GM18867 (cell line): Measurements from ENCODE around the gene ZNFX1.
"Not testable (repeated sequence)": the region's sequence is repeated elsewhere in the genome, so short reads cannot be mapped to it uniquely, and the experiment has no call there.

ENCODE experiments used
- ATAC-seq: cut with Tn5 transposase; IDR thresholded peaks from one replicate; pipeline ENCODE4 v1.9.1; 2021; ENCODE audit warnings: mild to moderate bottlenecking, moderate library complexity; ENCODE audit not compliant: unreplicated experiment

The ZNFX1 gene

DNA sequence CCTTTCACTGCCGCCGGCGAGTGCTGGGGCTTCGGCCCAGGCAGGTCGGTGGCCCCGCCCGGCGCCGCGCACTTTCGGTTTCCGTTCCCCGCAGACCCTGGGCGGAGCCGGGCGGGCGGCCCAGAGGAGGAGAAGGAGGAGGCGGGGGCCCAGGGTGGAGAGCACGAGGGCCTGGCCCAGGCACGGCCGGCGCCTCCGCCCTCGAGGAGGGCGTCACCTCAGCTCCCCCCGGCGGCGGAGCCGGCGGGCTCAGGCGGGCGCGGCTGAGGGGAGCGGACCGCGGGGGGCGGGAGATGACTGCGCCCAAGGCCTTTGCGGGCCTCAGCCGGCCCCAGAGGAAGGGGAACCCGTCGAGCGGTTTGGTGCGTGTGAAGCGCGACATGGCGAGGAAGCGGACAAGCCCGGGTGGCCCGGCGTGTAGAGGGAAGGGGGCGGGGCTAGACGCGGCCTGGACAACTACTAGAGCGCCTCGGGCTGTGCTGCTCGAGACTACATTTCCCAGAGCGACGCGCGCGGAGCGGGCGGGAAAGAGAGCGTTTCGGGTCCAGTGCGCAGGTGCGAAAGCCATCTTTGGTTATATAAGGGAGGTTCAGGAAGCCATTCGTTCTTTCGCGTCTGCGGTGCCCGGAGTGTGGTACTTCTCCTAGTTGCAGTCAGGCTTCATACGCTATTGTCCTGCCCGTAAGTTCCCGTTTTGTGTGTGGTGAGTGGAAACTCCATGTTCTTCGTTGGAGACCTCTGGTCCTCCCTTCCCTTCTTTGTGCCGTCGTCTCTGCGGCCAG, at the start of gene ZNFX1:
Gene ZNFX1, minus strand, starts transcription at position 22 of the 782 bp plus-strand sequence. CDS start 2,218 bp downstream, outside the sequence.
- peak; percentile 80 for ATAC-seq

DNA sequence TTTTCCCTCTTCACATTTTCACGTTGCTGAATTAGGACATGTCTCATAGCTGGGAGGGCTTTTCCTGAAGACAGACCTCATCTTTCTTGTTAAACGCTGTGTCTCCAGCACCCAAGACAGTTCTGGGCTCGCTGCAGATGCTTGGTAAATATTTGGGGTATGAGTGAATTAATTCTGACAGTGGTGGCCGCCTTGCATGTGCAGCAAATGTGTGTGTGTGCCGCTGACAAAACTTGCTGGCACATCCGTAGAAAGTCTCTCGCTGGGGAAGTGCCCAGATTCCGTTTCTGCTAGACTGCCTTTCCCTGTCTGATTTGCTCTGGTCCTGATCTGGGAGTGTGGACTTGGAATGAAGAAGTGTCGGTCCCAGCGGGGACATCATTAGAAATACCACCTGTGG, 48.2 kb upstream of the ZNFX1 start:
- ATAC-seq, result no peak

DNA sequence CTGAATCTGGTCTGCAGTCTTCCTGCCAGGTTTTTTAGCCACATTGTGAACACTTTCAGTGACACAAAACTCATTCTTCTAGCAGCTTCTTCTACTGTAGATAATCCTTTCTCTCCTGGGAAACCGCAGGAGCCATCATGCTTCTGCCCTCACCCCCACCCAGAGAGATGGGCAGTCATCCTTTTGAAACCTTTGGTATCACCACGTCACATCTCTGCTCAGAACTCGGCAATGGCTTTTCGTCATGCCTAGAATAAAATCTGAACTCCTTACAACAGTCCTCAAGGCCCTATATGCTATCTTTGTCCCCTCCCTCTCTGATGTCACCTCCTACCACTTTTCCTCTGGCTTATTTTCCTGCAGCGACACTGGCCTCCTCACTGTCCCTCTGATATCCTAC, 46.4 kb upstream of the ZNFX1 start:
- ATAC-seq, result no peak

DNA sequence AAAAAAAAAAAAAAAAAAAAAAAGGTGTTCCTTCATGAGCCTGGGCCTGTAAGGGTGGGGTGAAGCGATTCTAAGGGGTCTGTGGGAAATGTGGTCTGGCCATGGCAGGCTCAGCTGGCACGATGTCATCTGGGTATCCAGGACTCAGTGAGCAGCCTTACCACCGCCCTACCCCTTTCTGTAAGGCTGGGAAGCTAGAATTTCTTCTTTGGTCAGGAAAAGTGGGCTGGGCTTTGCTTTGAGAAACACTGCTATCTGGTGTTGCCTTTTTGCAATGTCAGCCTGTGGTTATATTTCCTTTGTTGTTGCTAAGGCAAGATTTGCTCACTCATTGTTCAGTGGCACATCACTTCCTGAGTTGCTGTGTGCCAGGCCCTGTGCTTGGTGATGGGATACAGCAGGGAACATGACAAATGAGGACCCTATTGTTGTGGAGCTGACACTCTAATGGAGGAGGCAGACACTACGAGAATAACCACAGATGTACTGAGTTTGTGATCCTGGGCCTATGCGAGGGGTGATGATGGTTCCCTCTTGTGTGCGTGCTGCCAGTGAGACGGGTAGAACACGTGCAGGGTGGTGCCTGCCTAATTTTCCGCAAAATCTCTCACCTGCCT, 45.9 kb upstream of the ZNFX1 start:
- ATAC-seq, result no peak

DNA sequence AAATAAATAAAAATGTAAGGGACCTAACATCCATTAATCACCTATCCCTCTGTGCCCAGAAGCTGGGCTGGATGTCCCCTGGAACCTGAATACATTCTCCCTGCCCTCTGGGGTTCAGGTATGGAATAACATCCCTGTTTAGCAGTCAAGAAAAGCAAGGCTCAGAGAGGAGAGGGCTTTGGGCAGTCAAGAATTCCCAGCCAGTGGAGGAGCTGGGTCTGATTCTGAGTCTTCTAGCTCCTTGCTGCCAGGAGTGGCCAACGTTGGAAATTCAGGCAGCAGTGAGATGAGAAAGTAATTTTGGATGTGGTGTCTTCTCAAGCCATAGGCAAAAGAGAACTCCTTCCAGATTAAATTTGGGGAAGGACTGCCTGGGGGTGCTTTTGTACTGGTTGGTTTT, 42.6 kb upstream of the ZNFX1 start:
- ATAC-seq, result no peak

DNA sequence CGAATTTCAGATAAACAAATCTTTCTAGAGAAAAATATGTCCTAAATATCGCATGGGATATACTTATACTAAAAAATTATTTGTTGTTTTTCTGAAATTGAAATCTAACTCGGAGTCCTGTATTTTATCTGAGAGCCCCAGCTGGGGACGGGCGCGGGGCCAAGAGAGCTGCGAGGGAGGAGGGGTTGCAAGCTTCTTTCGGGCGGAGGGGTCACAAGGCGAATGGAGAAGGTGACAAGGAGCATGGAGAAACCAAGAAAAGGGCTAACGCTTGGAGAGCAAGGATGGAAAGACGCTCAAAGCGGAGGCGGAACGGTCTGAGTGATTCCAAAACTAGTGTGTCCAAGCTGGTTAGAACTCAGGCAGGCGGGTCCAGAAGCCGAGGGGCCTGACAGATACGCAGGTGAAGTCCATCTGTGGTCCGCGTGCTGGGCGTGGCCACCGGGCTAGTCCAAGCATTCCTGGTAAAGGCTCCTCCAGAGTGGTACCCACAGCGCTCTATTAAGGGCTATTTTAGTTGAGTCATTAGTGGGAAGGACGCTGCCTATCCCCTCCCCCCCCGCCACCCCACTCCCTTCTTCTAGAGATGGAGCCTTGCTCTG, 41.5 kb upstream of the ZNFX1 start:
- no peak for ATAC-seq

DNA sequence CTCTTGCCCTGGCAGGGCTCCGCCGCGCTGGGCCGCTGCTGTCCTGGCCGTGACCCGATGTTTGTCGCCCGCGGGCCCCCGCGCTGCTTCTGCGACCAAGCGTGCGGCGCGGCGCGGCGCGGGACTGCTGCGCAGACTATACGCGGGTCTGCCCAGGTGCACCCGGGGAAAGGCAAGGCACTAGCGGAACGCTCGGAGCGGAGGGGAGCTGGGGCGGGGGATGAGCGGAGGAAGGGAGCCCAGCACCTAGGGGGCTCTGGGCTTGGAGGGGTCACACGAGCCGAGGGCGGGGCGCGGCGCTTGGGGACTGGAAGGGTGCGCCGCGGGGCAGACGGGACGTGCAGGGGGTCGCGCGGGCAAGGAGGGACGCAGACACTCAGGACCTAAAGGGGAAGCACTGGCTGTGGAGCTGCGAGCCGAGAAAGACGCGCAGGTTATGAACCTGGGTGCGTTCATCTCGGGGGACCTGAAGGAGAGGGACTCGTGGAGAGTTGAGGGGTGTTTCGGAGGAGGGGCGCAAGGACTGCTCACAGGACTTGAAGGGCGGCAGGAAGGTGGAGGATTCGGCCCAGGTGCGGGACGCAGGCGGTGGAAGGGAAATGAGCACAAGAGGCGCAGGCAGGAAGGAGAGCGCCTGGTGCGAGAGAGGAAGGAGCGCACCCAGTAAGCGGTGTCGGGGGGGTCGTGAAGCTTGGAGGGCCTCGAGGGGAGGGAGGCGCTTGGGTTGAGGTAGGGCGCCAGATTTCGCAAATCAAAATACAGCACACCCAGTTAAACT, 40.8 kb upstream of the ZNFX1 start:
- ATAC-seq, result no peak

DNA sequence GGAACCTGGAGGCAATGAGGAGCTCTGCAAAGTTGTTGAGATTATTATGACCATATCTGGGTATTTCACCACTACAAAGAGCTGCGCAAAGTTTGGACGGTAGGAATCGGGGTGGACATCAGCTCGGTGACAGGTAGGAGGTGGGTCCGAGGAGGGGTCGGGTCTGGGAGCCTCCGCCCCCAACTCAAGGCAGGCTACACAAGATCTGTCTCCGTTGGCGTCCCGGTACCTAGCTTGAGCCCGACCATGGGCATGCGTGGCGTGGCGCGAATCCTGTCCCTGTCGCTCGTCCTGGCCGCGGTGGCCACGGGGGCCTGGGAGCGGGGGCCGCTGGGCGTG, 40.2 kb upstream of the ZNFX1 start:
- ATAC-seq, result no peak

DNA sequence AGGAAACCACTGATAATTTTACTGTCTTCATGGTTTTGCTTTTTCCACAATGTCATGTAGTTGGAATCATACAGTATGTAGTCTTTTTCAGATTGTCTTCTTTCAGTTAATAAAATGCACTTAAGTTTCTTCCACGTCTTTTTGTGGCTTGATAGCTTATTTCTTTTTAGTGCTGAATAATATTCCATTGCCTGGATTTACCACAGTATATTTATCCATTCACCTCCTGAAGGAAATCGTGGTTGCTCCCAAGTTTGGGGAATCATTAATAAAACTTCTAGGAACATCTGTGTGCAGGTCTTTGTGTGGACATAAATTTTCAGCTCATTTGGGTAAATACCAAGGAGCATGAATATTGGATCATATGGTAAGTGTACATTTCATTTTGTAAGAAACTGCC, 38.8 kb upstream of the ZNFX1 start:
- ATAC-seq, result no peak

DNA sequence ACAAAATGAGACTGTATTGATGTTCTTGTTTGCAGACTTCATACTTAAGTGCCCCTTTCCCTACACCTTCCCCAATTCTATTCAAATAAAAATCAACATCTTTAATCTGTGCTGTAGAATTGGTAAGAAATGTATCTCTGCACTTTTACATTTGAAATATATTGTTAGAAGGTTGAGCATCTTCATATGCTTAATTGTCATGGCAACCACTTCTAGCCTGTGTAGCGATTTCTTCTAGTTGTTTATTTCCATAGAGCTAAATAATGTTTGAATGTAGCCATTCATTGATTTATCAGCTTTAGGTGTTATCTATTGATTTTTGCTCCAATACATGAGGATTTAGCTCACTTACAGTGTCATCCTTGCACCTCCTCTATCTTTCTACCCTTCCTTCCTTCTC, 37.7 kb upstream of the ZNFX1 start:
- no peak for ATAC-seq

DNA sequence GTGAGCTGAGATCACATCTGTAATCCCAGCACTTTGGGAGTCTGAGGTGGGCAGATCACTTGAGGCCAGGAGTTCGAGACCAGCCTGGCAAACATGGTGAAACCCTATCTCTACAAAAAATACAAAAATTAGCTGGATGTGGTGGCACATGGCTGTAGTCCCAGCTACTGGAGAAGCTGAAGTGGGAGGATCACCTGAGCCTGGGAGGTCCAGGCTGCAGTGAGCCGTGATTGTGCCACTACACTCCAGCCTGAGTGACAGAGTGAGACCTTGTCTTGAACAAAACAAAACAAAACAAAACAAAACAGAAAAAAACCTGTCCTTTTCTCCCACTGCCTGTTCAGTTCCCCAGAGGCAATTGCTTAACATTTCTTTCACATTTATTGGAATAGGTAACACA, 36.2 kb upstream of the ZNFX1 start:
- ATAC-seq, result not testable (repeated sequence)

DNA sequence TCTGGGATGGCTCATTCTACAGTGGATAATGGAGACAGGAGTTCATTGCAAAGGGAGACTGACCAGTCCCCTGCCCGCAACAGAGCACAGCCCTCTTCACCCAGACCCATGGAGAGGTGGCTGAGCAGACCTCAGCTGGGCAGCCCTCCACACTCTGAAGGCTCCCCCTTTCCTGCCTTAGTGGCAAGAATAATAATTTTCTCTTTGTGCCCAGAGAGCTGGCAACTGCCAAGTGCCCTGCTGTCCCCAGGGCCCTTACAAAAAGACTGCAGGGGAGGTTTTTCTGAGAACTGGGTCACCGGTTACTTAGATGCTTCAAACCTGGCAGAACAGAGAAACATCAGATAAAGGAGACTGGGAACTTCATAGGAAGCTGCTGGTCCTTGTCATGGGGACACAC, 35.4 kb upstream of the ZNFX1 start:
- ATAC-seq, result no peak

DNA sequence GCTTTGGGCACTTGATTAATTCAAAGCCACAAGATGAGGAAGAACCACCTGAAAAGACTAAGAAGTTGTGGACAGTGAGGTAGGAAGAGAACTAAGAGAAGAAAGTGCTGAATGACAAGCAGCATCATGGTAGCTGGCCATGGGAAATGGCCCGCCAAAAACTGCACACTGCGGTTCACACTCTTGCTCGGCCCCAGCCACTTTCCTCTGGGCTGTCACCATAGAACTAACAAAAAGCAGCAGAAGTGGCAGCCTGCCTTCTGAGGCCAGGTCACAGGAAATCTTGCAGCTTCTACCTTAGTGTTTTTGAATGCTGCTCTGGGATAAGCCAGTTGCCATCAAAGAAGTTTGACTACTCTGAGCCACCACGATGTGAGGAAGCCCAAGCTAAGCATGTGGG, 34.8 kb upstream of the ZNFX1 start:
- ATAC-seq, result no peak

DNA sequence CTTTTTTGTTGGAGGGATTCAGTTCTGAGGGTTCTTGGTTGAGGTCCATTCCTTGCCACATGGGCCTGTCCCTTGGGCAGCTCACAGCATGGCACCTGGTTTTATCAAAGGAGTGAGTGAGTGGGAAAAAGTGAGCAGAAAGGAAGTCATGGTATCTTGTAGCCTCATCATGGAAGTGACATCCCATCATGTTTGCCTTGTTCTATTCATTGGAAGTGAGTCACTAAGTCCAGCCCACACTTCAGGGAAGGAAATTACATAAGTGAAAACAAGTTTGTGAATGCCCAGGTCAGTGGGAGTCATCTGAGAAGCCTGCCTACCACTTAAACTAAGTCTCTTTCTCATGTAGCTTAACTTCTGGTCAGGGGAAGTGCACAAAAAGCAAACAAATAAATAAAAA, 32.8 kb upstream of the ZNFX1 start:
- no peak for ATAC-seq

DNA sequence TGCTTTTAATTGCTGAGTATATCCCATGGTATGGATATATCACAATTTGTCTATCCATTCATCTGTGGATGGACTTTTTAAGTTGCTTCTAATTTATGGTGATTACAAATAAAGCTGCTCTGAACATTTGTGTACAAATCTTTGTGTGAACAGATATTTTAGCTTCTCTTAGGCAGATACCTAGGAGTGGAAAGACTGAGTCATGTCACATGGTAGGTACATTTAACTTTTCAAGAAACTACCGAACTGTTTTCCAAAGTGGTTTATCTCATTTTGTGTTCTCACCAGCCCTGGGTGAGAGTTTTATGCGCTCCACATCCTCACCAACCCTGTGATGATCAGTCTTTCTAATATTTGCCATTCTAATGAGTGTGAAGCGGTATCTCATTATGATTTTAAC, 31.0 kb upstream of the ZNFX1 start:
- no peak for ATAC-seq

DNA sequence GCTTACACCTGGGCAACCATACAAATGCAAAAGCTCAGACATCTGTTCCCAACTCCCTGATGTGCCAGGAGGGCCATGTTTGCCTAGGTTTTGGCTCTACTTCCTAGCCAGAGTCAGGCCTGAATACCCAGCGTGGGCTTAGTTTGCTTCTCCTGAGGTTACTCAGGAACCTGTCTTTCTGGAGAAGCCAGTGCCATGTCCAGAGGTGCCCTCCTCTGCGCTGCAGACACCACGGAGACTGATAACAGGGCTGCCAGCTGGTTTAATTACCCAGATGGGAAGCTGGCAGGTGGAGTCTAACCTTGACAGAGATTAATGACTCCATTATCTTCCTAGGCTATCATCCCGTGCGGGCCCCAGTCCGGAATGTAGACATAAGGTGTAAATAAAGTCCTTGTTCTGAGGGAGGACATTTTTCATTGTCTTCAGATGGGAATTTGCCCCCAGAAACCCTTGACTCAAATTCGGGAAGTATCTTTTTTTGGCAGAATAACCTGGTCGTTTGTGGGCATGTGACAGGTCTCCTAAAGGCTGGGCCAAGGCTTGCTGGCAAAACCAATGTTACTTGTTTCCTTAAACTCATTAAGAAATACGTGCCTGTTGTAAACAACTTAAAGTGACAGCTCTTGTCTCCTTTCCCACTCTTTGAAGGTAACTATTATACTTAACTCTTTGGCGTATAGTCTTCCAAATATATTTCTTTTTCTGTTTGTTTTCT, 29.2 kb upstream of the ZNFX1 start:
- no peak for ATAC-seq

DNA sequence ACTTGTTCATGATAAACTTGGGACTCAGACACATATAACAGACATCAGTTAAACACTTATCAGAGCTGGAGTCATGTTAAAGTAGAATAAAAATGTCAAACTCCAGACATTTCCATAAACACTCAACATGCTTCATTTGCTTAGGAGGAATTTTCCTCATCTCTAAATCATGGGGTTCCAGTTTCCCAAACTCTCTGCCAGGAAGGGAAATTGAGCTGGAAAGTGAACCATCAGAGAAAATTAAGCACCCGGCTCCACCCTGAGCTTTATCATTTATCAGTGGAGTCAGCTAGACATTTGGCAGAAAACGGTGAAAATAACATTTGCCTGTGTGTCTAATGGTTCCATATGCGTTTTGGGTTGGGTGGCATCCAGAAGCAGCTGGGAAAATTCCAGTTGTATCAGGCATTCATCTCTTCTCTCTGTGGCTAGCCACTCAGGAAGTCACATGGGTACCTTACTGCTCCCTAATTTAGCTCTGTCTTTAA, 25.3 kb upstream of the ZNFX1 start:
- no peak for ATAC-seq

DNA sequence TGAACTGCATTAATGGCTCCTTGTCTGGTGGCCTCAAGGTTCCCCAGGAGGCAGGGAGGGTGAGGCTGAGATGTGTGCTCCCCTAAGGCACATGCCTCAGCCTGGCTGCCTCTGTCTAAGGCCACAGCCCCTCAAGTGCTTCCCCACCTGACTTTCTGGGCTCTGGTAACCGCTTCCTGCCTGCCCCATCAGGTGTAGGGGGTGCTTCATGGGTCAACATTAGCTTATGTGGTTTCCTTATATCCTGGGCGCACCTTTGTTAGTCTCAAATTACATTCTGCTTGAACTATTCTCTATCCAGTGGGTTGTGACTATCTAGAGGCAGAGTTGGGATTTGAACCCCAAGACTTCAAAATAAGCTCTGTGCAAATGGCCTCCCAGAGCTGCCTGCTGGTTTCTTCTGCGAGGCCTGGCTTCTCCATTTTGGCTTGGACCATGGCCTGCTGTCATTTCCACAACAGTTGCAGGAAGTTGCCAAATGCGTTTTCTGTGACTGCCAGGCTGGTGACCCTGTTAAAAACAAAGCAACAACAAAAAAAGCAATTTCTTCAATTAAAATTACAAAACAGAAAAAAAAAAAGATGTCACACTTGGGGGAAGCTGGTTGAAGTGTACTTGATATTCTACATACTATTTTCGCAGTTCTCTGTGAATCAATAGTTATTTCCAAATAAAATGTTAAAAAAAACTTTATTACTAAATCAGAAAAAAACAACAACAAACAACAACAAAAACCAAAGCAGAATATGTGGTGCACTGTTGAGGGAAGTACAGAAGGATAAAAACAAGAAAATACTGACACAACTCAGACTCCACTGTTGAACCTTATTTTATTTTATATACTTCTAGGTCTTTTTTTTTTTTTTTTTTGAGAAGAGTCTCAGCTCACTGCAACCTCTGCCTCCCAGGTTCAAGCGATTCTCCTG, 20.0 kb upstream of the ZNFX1 start:
- no peak for ATAC-seq

DNA sequence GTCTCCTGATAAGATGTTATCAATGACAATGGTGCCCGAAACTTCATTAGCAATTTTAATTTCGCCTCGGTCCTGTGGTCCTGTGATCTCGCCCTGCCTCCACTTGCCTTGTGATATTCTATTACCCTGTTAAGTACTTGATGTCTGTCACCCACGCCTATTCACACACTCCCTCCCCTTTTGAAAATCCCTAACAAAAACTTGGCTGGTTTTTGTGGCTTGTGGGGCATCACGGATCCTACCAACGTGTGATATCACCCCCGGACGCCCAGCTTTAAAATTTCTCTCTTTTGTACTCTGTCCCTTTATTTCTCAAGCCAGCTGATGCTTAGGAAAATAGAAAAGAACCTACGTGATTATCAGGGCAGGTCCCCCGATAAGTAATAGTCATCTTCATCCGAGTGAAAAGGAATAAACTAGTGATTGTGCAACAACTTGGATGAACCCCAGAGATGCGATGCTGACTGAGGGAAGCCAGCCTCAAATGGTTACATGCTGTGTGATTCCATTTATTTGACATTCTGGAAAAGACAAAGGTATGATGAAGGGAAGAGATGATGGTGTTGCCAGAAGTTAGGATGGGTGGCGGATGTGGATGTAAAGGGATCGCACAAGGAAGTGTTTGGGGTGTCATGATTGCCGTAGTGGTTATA, 16.3 kb upstream of the ZNFX1 start:
- not testable (repeated sequence) for ATAC-seq
